H1 (cell line): ENCODE measurements around the gene DUSP7.

Experiments used
- CTCF ChIP-seq, 3 experiments: IDR thresholded peaks; 1 replicate in 2 of 3; 2 replicates in 1 of 3; pipeline versions ENCODE4 v1.5.1 to v1.6.1; 2011; ENCODE audit warnings: low read length in 3 of 3, mild to moderate bottlenecking in 3 of 3, inconsistent platforms in 2 of 3, low read depth in 1 of 3, moderate library complexity in 1 of 3; ENCODE audit not compliant: insufficient read depth in 1 of 3; ENCODE audit errors: control extremely low read depth in 1 of 3
- EP300 ChIP-seq, 2 experiments: IDR thresholded peaks; 1 replicate in 1 of 2; 2 replicates in 1 of 2; pipeline ENCODE4 v1.6.1; 2011 to 2012; ENCODE audit warnings: low read depth in 2 of 2, low read length in 2 of 2, mild to moderate bottlenecking in 2 of 2, borderline replicate concordance in 1 of 2, inconsistent platforms in 1 of 2, moderate library complexity in 1 of 2
- EZH2 ChIP-seq: fragments of 200-600 bp; sonication (generic); IDR thresholded peaks from 2 replicates; pipeline ENCODE4 v1.7.1; 2012; ENCODE audit warnings: low read depth, mild to moderate bottlenecking, moderate library complexity, low read length, inconsistent platforms; ENCODE audit not compliant: severe bottlenecking
- KDM4A ChIP-seq: IDR thresholded peaks from one replicate; pipeline ENCODE4 v1.7.1; 2012; ENCODE audit warnings: low read depth, mild to moderate bottlenecking, moderate library complexity, low read length, inconsistent platforms; ENCODE audit not compliant: severe bottlenecking
- POLR2A ChIP-seq, 2 experiments: IDR thresholded peaks; 1 replicate in 1 of 2; 2 replicates in 1 of 2; pipeline ENCODE4 v1.6.1; 2011; ENCODE audit warnings: low read depth in 2 of 2, low read length in 2 of 2, mild to moderate bottlenecking in 2 of 2; ENCODE audit errors: control extremely low read depth in 1 of 2
- POLR2AphosphoS5 ChIP-seq: IDR thresholded peaks from 2 replicates; pipeline ENCODE4 v1.6.1; 2011; ENCODE audit warnings: low read depth, low read length
- RAD21 ChIP-seq, 2 experiments: IDR thresholded peaks in 1 of 2; conservative IDR thresholded peaks in 1 of 2; 2 replicates each; pipeline ENCODE4 v1.6.1; 2011; ENCODE audit warnings: low read depth in 2 of 2, low read length in 2 of 2, improper control_type of control experiment in 1 of 2, inconsistent platforms in 1 of 2, mild to moderate bottlenecking in 1 of 2, moderate library complexity in 1 of 2
- RBBP5 ChIP-seq: IDR thresholded peaks from 2 replicates; pipeline ENCODE4 v1.7.1; 2012; ENCODE audit warnings: low read depth, mild to moderate bottlenecking, inconsistent platforms, low read length, moderate library complexity, borderline replicate concordance
- RNF2 ChIP-seq: fragments of 200-900, 300-1000 bp; sonication (generic); IDR thresholded peaks from 2 replicates; pipeline ENCODE4 v1.7.1; 2016; ENCODE audit warnings: borderline replicate concordance, low read depth, mild to moderate bottlenecking, antibody characterized with exemption, low read length; ENCODE audit not compliant: poor library complexity, severe bottlenecking; ENCODE audit errors: missing control alignments
- TCF12 ChIP-seq: IDR thresholded peaks from 2 replicates; pipeline ENCODE4 v1.6.1; 2011; ENCODE audit warnings: low read depth, mild to moderate bottlenecking, low read length

GRCh38 chr3:52004163-52004787, 52.1 kb downstream of the DUSP7 start:
- TF ChIP-seq EP300 (IDR thresholded peaks at IDR 0.05; ENCODE audit: borderline replicate concordance in 1 of 2, low read depth in 2 of 2, low read length in 2 of 2) (no peak), POLR2A (IDR thresholded peaks at IDR 0.05; ENCODE audit: control extremely low read depth in 1 of 2, low read depth in 2 of 2, low read length in 2 of 2) (no peak), CTCF (IDR thresholded peaks at IDR 0.05; ENCODE audit: control extremely low read depth in 1 of 3, insufficient read depth in 1 of 3, low read depth in 1 of 3, low read length in 3 of 3) (peak in 2 of 3 experiments; percentile 87 to 93; a peak in 3 of 4 replicates), RBBP5 (no peak), POLR2AphosphoS5 (no peak), RAD21 (IDR thresholded peaks at IDR 0.05 in 1 of 2, conservative IDR thresholded peaks at IDR 0.05 in 1 of 2; ENCODE audit: low read depth in 2 of 2, low read length in 2 of 2) (peak; percentile 92 to 94), EZH2 (no peak), RNF2 (no peak), TCF12 (no peak), KDM4A (no peak)
